Right lobe of liver (tissue), 4 donors: ENCODE measurements around the gene DUSP2.

ENCODE experiments used
- CTCF ChIP-seq, 4 donors: fragments of 200-600 bp in 3 of 4; fragments of 450-650 bp in 1 of 4; IDR thresholded peaks; one replicate each; pipeline versions ENCODE4 v1.5.1 to v1.8.0; 2016 to 2022; ENCODE audit warnings: antibody characterized with exemption in 4 of 4, mild to moderate bottlenecking in 2 of 4
- POLR2A ChIP-seq: fragments of 450-650 bp; IDR thresholded peaks from one replicate; pipeline ENCODE4 v1.6.1; 2017; ENCODE audit warnings: antibody characterized with exemption, mild to moderate bottlenecking
- donor health status: DM: no; HTN: no; CAD: no.
- donor health status: DM: no; HTN: no; CAD: no.
- donor health status: DM: no; HTN: yes; CAD: no.

- TF ChIP-seq CTCF (IDR thresholded peaks at IDR 0.05) (no peak), POLR2A (no peak)
Measured at GRCh38 chr2:96113951-96114350, 31.3 kb downstream of the DUSP2 start.
